ENCODE data around the gene RSAD2.
A peak's percentile ranks its signal among the peaks of the same experiment; 100 is the strongest.

RSAD2 gene

DNA sequence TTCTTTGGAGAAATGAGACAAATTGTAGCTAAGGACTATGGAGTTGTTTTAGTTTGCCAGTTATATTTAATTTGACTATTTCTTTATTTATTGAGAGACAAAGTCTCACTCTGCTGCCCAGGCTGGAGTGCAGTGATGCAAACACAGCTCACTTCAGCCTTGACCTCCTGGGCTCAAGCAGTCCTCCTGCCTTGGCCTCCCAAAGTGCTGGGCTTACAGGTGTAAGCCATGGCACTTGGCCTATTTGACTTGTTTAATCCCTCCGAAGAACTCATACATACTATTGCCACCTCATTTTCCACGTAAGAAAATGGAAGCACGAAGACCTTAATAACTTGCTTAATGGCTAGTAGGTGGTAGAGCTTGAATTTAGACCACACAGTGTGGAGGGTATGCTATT lies 38.6 kb downstream of the RSAD2 start:
- H3K36me3 Mint-ChIP-seq (ENCODE audit: low read depth), result peaks cover 21% of the 10 kb centered on the region
- peaks cover 36% of the 10 kb centered on the region for H3K4me1 Mint-ChIP-seq
- H3K27ac Mint-ChIP-seq, result no peak overlapping the region
- peak overlapping the region; percentile 78 for H3K4me3 Mint-ChIP-seq
- H3K27me3 Mint-ChIP-seq (ENCODE audit: low read depth, poor library complexity), result peaks cover 23% of the 10 kb centered on the region
- peaks cover 7% of the 10 kb centered on the region for H3K9me3 Mint-ChIP-seq
- TF ChIP-seq, protein P1, sequence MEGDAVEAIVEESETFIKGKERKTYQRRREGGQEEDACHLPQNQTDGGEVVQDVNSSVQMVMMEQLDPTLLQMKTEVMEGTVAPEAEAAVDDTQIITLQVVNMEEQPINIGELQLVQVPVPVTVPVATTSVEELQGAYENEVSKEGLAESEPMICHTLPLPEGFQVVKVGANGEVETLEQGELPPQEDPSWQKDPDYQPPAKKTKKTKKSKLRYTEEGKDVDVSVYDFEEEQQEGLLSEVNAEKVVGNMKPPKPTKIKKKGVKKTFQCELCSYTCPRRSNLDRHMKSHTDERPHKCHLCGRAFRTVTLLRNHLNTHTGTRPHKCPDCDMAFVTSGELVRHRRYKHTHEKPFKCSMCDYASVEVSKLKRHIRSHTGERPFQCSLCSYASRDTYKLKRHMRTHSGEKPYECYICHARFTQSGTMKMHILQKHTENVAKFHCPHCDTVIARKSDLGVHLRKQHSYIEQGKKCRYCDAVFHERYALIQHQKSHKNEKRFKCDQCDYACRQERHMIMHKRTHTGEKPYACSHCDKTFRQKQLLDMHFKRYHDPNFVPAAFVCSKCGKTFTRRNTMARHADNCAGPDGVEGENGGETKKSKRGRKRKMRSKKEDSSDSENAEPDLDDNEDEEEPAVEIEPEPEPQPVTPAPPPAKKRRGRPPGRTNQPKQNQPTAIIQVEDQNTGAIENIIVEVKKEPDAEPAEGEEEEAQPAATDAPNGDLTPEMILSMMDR (IDR thresholded peaks at IDR 0.05), result no peak
- DNase-seq, result no peak

DNA sequence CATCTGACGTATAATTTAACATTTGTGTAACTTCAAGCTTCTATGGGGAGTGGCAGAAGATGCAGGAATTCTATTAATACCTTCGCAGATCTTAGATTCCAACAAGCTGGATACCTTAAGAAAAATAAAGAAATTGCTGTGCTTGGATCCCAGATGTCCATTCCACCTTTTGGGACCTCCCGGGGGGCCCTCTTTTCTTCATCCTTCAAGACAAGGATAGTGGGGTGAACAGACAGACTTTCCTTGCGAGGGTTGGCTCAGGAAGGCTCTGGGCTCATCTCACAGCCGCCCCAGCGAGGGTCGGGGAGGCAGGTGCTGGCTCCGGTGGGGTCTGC lies 39.1 kb downstream of the RSAD2 start:
- H3K36me3 Mint-ChIP-seq (ENCODE audit: low read depth), result peaks cover 25% of the 10 kb centered on the region
- peak overlapping the region; percentile 78 for H3K4me3 Mint-ChIP-seq
- H3K27me3 Mint-ChIP-seq (ENCODE audit: low read depth, poor library complexity), result peaks cover 23% of the 10 kb centered on the region
- DNase-seq, result no peak
- H3K9me3 Mint-ChIP-seq, result peaks cover 7% of the 10 kb centered on the region
- H3K4me1 Mint-ChIP-seq, result peaks cover 41% of the 10 kb centered on the region
- H3K27ac Mint-ChIP-seq, result no peak overlapping the region
- TF ChIP-seq, protein P1 (IDR thresholded peaks at IDR 0.05), result no peak

DNA sequence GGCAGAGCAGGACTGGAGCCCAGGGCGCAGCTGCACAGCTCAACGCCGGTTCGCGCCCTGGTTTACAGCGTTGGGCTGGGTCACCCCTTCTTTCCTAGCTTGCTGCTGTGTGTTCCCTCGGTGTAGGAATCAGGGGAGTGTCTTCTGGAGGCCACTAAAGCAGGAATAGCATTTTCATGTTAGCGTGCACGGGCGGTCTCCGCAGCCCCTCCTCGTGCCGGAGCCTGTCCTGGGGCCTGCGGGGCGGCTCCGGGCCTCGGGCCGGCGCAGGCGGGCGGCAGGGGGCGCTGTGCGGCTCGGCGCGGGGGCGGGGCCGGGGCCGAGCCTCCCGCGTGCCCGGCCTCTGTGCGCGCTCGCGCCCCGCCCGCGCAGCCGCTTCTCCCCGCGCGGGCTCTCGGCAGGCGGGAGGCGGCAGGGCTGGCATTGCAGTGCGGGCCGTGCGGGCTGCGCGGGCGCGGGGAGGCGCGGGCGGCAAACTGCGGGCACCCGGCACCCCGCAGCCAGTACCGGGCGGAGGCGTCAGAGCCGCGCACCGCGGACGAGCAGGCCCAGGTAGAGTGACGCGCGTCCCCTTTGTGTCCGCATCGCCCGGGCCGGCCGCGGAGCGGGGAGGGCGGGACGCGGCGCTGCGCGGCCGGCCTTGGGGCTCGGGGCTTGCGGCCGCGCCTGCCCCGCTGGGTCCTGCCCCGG lies 39.6 kb downstream of the RSAD2 start, which contains the start of gene RNF144A:
Gene RNF144A (plus strand): TSS at position 342 of the 690 bp plus-strand sequence. CDS start 79,515 bp downstream, outside the sequence.
- H3K4me1 Mint-ChIP-seq, result peaks cover 46% of the 10 kb centered on the region
- H3K4me3 Mint-ChIP-seq, result peak within 1 kb of the TSS; percentile 82
- TF ChIP-seq, protein P1 (IDR thresholded peaks at IDR 0.05), result peak; percentile 15
- no peak within 1 kb of the TSS for H3K27ac Mint-ChIP-seq
- peaks cover 23% of the 10 kb centered on the region for H3K27me3 Mint-ChIP-seq (ENCODE audit: low read depth, poor library complexity)
- peak; percentile 85 for DNase-seq
- peaks cover 25% of the 10 kb centered on the region for H3K36me3 Mint-ChIP-seq (ENCODE audit: low read depth)
- H3K9me3 Mint-ChIP-seq, result peaks cover 7% of the 10 kb centered on the region

DNA sequence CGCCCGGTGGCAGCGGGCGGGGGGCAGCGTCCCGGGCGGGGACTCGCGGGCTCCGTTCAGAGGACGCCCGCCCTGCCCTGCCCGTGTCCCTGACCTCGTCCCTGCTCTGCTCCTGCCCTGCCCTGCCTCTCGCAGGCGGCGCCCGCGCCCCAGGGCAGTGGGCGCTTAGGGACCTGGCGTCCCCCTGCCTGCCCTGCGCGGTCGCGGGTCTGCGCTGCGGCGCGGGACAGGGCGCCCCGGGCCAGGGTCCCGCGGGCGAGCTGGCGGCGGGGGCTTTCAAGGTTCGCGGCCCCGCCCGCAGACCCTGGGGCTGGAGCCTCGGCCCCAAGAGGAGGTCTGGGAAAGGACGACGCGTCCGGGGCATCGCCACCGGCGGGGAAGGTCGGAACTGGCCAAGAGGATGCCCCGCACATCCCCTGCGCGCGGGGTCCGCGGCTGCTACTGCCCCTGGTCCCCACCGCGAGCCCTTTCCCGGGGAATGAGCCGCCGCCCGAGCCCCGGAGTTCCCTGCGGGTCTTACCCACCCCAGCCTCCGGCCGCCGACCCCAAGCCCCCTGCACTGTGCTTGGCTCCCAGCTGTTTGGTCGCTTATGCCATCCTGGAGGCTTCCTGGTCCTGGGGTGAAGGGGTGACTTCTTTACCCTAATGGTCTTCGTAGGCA lies 40.3 kb downstream of the RSAD2 start:
- TF ChIP-seq, protein P1 (IDR thresholded peaks at IDR 0.05), result no peak
- H3K4me1 Mint-ChIP-seq, result peaks cover 47% of the 10 kb centered on the region
- peak; percentile 38 for DNase-seq
- H3K27me3 Mint-ChIP-seq (ENCODE audit: low read depth, poor library complexity), result peaks cover 23% of the 10 kb centered on the region
- H3K36me3 Mint-ChIP-seq (ENCODE audit: low read depth), result peaks cover 19% of the 10 kb centered on the region
- peak overlapping the region; percentile 82 for H3K4me3 Mint-ChIP-seq
- H3K27ac Mint-ChIP-seq, result no peak overlapping the region
- peaks cover 7% of the 10 kb centered on the region for H3K9me3 Mint-ChIP-seq

DNA sequence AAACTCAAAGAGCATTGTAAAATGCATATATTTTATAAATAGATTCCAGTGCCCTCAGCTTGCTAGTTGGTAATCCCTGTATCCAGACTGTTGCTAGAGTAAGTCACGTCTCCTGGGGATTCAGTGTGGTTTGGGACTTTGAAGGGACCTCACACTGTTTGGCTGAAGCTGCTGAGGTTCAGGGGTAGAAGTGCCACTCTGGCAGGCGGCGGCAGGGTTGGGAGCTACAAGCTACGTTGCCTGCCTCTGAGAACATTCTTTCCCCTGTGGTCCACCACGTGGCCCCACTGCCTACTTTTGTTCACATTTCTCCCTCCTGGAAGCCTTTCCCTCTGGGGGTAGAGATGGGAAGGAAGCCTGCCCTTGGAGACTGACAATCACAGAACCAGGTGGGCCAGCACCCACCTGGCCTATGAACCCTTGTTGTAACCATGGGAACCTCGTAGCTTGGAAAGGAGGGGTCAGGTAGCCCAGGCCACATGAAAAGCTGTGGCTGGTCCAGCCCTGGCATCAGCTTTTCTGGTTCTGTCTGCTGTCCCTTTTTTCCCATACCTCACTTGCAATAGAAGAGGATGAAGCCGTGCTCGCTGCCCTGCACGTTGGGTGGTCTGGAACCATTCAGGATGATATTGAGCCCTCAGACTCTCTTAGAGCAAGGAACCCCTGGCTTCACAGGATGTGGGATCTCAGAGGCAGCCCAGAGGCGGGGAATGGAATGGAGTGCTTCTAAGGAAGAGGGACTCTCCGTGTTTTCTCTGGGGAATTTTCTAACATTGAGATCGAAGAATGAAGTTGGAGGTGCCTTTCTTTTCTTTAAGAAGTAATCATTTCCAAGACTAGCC lies 42.5 kb downstream of the RSAD2 start:
- Mint-ChIP-seq H3K9me3 (no peaks in the 10 kb centered on the region), H3K4me3 (peak overlapping the region; percentile 28), H3K27ac (no peak overlapping the region), H3K27me3 (ENCODE audit: low read depth, poor library complexity) (peaks cover 18% of the 10 kb centered on the region), H3K4me1 (peaks cover 59% of the 10 kb centered on the region), H3K36me3 (ENCODE audit: low read depth) (peaks cover 14% of the 10 kb centered on the region)
- DNase-seq, result no peak
- TF ChIP-seq, protein P1 (IDR thresholded peaks at IDR 0.05), result no peak

Measured in nephron progenitor cell (in vitro differentiated cells).